ENCODE measurements around the gene FAM118B.

FAM118B gene

DNA sequence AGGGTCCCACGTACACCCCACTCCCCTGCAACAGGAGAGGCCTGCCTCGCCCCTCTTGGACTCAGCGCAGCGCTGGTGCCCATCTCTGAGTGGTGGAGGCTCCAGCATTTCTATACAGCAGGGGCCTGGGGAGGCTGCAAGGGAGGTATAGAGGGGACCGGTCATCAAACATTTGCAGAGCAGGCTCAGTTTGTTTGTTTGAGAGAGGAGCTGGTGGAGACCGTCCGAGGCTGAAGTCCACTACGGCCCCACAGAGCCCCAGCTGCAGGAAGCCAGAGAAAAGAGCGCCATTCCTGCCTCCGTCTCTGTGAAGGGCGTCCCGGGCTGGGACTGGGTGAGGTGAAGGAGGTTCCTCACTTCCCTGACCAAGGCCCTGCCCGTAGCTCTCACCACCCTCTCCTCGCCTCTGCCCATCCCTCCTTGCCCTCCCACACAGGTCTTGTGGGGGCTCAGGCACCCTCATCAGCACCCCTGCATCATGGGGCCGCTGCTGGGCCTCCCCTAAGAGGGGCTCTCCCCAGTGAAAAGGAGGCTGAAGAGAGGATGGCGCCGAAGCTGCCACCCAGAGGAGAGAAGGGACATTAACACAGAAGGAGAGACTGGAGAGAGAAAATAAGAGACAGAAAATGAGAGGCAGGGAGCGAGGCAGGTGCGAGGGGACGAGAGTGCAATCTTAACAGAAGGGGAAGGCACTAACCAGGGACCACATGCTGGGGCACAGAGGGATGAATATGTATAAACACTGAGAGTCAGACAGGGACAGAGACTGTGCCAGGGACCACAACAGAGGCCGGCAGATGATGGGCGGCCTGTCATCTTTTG, 24.7 kb upstream of the FAM118B start:
- no peak for DNase-seq

DNA sequence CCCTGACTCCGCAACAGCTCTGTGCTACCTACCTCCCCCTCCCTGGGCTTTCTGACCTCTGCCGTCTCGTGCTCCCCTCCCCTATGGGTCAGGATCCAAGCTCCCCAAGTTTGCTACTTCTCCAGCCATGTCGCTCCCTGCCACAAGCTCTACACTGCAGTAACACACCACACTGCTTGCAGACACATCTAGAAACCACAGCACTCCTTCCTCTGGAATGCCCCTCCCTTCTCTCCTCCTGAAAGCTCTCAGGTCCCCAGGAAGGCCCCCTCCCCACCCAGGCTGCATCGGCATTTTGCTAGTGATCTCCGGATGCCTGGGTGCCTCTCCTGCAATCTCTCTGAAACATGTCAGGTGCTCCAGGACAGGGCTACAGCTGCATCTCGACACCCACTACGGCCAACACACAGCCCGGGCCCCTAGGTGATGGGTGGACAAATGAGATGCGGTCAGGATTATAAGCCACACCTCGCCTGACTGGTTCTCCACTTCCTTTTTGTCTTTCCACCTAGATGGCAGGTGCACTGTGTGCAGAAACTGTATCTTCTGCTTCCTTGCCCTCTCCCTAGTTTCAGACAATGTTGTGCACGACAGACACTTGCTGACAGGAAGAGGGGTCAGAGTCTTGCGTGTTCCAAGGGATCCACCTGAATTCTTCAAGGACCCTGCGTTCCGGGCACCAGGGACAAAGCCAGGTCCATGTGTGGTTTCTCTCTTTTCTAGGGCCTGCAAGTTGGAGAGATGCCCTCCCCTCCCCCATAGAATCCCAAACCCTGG, 23.1 kb upstream of the FAM118B start:
- no peak for DNase-seq

- no peak for DNase-seq
Observed at GRCh38 chr11:126189109-126189929, 22.3 kb upstream of the FAM118B start.

- DNase-seq: no peak
Observed at GRCh38 chr11:126190792-126191191, 20.8 kb upstream of the FAM118B start.

DNA sequence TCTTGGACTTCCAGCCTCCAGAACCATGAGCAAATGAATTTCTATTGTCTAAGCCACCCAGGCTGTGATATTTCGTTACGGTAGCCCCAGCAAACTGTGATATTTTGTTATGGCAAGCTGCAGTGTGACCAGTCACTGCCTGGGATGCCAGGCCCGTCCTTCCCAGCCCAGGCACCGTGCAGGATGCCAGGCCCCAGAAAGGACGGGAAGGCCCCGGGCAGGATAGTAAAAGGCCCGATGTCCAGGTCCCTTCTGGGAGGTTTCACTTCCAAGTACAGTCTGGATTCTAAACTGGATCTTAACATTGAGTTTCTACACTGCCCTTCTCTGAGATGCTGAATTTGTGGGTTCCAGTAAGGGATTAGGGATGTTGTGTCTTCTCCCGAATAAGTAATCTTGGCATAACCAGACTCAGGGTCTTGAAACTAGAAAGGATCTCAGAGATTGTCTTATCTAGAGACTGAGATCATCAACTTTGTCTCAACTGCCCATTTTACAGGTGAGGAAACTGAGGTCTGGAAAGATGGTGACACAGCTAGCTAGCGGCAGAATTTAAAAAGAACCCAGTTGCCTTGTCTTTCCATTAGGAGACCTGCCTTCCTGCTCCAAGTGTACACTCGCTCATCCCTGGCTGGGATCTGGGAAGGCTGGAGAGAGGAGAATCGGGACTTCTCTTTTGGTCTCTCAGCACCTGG, 20.1 kb upstream of the FAM118B start:
- no peak for DNase-seq

GRCh38 chr11:126192361-126192760, 19.2 kb upstream of the FAM118B start:
- no peak for DNase-seq

DNA sequence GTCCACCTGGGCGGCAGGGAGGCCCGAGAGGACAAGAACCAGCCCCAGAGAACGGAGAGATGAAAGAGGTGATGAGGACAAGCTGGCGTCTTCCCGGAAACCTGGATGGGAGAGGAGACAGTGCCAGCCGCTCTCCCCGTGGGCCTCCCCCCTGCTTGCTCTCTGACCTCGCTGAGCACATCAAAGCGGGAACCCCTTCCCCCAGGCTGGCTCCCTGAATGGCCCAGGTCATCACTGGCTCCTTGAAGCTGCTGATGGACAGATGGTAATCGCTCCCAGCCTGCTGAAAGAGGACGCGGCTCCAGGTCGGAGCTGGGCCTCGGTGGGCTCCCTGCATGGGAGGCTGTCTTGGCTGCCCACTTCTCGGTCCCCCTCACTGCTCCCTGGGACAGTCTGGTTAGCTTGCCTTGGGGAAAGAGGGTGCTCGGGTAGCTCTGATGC, 18.5 kb upstream of the FAM118B start:
- DNase-seq: no peak

DNA sequence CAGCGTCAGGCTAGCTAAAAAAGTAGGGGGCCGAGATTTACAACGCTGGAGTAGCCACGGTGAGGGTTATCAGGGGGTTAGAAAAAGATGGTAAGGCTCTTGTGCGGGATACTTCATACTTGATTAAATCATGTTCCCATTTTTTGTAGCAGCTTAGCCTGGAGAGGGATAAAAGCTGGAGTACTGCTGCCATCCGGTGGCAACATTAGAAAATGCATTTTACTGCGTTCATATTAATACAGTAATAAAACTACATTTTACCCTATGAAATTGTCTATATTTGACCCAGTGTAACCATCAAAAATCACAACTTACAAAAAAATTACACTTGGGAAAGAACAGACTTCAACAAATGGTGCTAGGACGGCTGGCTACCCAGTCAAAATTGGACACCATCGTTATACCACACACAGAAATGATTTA, 17.4 kb upstream of the FAM118B start:
- DNase-seq: peak; percentile 18

DNA sequence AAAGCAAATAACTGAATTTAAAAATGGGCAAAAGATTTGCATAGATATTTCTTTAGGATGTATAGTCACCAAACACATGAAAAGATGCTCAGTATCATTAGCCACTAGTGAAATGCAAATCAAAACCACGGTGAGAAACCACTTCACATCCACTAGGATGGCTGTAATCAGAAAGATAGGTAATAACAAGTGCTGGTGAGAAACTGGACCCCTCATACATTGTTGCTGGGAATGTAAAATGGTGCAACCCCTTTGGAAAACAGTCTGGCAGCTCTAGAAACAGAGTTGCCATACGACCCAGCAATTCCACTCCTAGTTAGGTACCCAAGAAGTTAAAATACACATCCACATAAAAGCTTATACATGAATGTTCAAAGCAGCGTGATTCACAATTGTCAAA, 16.5 kb upstream of the FAM118B start:
- no peak for DNase-seq

DNA sequence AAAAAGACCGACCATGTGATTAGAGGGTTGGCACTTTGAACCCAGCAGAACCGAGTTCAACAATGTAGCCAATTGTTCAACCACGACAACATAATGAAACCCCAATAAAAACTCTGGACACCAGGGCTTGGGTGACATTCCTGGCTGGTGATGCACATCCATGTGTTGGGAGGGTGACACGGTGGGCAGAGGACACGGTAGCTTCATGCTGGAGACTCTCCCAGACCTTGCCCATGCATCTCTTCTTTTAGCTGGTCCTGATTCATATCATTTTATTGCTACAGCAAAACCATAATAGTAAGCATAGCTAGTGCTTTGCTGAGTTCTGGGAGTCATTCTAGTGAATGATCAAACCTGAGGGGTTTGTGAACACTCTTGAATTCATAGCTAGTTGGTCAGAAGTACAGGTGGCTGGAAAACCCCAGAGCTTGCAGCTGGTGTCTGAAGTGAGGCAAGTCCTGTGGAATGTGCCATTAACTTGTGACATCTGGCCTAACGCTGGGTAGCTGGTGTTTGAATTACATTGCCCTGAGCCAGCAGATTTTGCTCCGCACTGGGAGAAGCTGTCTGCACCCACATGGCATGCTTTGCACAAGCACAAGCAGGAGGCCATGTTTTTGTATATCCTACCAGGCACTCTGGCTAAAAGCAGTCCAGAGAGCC, 14.2 kb upstream of the FAM118B start:
- no peak for DNase-seq

DNA sequence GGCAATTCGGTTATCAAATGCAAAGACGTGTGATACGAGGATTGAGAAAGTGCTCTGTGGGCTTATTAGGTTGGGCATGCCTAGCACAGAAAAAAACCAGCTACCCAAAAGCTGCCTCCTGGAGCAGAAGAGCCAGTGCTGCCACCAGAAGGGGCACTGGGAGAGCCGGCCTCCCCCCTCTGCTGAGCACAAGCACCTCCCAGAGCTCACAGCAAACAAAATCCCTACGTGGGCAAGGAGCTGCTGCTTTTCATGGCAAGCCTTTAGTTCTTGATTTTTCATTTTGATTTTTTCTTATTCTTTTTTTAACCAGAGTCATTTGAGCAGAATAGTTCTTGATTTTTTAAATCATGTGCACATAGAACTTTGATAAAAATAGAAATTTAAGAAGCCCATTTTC, 12.9 kb upstream of the FAM118B start:
- DNase-seq: no peak

- DNase-seq: no peak
Observed at GRCh38 chr11:126202646-126203359, 8.8 kb upstream of the FAM118B start.

DNA sequence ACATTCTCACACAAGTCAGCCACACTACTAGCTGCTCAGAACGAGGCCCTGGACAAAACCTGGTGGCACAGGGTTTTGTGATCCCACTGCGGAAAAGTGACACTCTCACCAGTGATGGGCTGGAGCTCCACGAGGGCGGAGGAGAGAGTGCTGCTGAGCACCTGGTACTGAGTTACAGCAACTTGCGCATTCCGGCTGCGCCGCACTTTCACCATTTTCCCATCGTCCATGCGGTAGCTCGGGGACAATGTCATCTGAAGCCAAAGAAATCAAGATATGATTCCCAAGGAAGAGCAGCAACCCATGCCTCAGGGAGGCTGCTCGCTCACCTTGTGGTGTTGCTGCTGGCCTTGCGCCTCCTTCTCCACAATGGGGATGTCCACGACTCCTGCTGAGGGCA, 6.2 kb upstream of the FAM118B start:
- no peak for DNase-seq

- DNase-seq: no peak
Observed at GRCh38 chr11:126207896-126208295, 3.7 kb upstream of the FAM118B start.

DNA sequence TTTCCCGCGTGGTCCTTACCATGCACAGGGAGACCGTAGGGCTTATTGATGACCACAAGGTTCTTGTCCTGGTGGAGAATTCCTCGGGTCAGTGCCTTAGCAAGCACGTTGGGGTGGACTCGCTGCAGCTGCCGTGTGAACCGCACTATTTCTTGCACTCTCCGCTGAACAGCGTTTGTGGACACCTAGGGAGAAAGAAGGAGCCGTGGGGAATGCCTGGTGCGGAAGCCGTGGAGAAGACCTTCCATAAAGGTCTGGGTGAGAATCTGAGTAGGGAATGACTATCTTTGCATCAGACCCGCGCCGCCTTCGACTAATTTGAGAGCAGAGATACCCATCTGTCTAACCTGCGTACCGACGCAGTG, 729 bp upstream of the FAM118B start:
- no peak for DNase-seq

DNA sequence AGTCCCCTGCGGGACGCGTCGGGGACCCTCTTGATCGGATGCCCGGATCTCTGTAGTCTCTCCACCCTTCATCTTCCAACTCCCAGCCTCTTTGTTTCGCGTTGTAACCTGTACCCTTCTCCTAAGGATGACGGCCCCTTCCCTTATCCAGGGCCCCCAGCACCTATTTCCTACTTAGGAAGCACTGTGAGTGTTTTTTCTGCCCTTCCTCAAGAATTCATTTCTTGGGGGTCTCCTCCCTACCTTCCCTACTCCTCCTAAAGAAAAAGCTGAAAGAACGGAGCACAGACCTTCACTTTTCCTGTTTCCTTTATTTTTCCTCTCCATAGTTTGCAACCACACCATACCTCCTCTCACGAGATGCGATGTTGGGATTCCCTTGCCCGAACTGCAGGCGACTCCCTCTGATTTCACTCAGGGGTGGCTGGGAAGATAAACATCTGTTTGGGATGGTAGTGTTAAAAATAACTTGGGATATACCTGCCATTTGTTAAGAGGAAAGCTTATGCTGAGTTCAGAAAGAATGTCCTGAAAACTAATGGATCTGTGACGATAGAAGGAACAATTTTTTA, 593 bp downstream of the FAM118B start:
- no peak for DNase-seq

- DNase-seq: no peak
Observed at GRCh38 chr11:126214441-126214840, 2.9 kb downstream of the FAM118B start.

- no peak for DNase-seq
Observed at GRCh38 chr11:126214841-126215240, 3.3 kb downstream of the FAM118B start.

GRCh38 chr11:126216526-126217305, 5.1 kb downstream of the FAM118B start:
- DNase-seq: no peak

GRCh38 chr11:126217491-126217890, 5.9 kb downstream of the FAM118B start:
- no peak for DNase-seq

Data from activated naive CD4-positive, alpha-beta T cell treated with Interleukin-2 at 50 U/mL for 16 hours (primary cell).